GM13977 (cell line): ENCODE measurements around the gene NPLOC4.

Source experiments
- DNase-seq: peaks from one replicate; pipeline ENCODE4 v3.0.0; 2012; ENCODE audit warnings: low spot score
- in situ Hi-C: fragments of 300-500 bp; cut with MboI; formaldehyde crosslinking; loops from one replicate; pipeline ENCODE4 v1.12.0; 2022; ENCODE audit warnings: low sequenced_read_pairs, low pct_unique_long_range_greater_than_20kb, mixed read lengths, inconsistent platforms; ENCODE audit not compliant: unreplicated experiment
- TF ChIP-seq, protein P1 (sequence below): IDR thresholded peaks from 2 replicates; pipeline ENCODE4 v1.5.1; 2012; ENCODE audit warnings: mild to moderate bottlenecking, control low read depth; ENCODE audit not compliant: insufficient read depth; ENCODE audit errors: extremely low read depth, missing control alignments

Gene NPLOC4

DNA sequence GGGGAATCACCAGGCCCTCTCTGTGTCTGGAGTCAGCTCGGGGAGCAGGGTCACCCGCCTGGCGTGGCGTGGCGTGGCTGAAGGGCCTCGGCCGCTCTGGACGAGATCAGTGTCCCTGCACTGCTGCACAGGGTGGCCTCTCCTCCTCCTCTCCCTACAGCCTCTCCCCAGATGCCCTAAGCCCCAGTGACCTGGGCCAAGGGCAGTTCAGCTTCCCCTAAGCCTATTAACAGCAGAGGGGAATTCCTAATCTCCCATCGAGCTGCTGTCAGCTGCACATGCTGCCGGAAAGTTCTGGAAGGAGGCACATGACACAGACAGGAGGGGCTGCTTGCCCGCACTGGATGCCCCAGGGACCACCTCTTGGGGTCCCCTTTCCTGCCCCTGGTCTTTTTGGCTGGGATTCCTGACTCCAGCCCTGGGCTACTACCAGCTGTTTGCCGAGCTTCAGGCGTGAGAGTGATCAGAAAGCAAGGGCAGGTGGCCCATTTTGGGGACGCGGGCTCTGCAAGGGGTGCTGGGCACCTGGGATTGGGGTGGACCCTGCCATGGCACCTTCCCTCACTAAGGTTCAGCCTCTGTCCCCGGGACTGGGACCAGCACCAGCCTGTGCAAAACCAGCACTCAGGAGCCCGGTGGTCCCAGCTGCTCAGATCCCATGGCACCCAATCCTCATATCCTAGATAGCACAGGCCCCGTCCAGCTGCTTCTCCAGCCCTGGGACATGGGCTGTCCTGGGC, 18.6 kb upstream of the NPLOC4 start:
- TF ChIP-seq, protein P1, sequence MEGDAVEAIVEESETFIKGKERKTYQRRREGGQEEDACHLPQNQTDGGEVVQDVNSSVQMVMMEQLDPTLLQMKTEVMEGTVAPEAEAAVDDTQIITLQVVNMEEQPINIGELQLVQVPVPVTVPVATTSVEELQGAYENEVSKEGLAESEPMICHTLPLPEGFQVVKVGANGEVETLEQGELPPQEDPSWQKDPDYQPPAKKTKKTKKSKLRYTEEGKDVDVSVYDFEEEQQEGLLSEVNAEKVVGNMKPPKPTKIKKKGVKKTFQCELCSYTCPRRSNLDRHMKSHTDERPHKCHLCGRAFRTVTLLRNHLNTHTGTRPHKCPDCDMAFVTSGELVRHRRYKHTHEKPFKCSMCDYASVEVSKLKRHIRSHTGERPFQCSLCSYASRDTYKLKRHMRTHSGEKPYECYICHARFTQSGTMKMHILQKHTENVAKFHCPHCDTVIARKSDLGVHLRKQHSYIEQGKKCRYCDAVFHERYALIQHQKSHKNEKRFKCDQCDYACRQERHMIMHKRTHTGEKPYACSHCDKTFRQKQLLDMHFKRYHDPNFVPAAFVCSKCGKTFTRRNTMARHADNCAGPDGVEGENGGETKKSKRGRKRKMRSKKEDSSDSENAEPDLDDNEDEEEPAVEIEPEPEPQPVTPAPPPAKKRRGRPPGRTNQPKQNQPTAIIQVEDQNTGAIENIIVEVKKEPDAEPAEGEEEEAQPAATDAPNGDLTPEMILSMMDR: no peak
- in situ Hi-C loops: no loop called here
- no peak for DNase-seq

DNA sequence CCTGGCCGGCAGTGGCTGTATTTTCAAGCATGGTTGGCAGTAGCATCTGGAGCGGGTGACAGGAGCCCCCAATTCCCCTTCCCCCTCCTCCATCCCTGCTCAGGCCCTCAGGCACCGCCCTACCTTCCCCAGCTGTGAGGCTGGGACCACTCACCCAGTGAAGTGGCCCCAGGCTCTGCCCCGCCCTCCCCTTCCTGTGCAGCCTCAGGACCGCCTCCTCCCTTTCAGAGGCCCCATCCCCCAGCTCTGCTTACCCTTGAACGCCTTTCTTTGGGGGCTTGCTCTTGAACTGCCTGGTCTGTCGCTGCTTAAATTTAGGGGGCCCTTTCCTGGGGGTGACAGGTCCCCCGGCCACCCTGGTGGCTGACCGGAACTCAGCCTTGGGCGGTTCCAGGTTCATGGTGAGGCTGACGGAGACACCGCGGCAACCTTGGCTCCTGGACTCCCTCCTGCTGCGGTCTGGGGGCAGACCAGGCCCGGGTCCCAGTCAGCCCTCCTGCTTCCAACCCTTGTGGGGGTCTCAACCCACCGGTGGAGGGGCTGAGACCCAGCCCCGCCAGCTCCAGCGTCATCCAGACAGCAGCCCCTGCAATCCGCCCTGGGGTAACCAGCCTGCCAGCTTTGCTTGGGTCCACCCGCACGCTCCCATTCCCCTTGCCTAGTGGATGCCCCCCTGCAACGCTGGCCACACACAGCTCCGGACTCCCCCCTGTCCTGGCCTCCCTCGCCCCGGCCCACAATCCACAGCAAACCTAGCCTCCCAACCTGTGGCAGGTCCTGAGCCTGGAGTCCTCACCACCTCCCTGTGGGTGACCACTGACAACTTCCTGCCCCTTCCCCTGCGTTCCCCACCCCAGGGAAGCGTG, 16.2 kb upstream of the NPLOC4 start:
- TF ChIP-seq, protein P1: no peak
- in situ Hi-C loops: no loop called here
- peak; percentile 78 for DNase-seq

DNA sequence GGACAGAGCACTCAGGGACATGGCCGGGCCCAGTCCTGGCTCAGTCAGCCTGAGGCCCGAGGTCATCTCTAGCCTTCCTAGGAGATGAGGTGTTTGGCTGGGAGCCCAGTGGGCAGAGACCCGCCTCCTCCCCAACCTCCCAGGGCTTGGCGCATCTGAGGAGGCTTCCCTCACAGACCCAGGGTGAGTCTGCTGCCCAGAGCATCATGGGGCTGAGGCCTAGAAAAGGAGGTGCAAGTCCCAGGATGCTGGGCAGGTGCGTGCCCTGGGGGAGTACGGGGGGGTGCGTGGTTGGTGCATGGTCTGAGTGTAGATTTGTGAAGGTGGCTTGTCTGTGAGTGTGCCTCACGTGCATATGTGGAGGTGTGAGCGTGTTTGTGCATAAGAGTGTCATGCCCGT, 14.8 kb upstream of the NPLOC4 start:
- TF ChIP-seq, protein P1: no peak
- in situ Hi-C loops: no loop called here
- no peak for DNase-seq

GRCh38 chr17:81650951-81651350, 14.0 kb upstream of the NPLOC4 start:
- in situ Hi-C loops: no loop called here
- DNase-seq: no peak
- TF ChIP-seq, protein P1: no peak

DNA sequence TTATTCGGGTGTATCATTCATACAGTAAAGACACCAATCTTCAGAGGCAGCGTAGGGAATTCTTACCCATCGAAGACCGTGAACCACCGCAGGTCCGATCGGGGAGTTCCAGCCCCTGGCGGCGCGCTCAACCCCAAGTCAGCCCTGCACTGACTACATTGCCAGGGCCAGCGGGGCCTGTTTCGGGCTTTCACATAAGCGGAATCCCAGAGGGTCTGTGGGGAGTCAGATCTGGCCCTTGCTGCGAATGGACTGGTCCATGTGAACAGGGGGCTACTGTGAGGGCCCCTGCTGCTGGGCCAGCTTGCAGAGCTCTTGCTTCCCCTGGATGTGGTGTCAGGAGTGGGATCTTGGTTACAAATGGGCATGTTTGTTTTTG, 11.8 kb upstream of the NPLOC4 start:
- TF ChIP-seq, protein P1: no peak
- DNase-seq: no peak
- in situ Hi-C loops: no loop called here

- TF ChIP-seq, protein P1: no peak
- no peak for DNase-seq
- in situ Hi-C loops: no loop called here
These were observed 11.2 kb upstream of the NPLOC4 start for GRCh38 chr17:81648013-81648706.
